Mesothelial cell of epicardium (in vitro differentiated cells): ENCODE results near the gene KCTD1. TPM values are rescaled to one million over a fixed set of nuclear protein-coding genes. Genes with fewer than 3 reads are reported as not detected.

ENCODE experiments used
- DNase-seq, 2 experiments: peaks; one replicate each; pipeline ENCODE4 v3.0.0; 2021; ENCODE audit warnings: low spot score in 2 of 2; ENCODE audit not compliant: unreplicated experiment in 2 of 2
- H3K27ac Mint-ChIP-seq: 2 replicates; pipeline ENCODE4 v1.8.0; 2021; ENCODE audit warnings: mixed read lengths
- H3K27me3 Mint-ChIP-seq: 2 replicates; pipeline ENCODE4 v1.8.0; 2021; ENCODE audit warnings: low read depth, mixed read lengths
- H3K36me3 Mint-ChIP-seq: 2 replicates; pipeline ENCODE4 v1.8.0; 2021; ENCODE audit warnings: mixed read lengths
- H3K4me1 Mint-ChIP-seq: 2 replicates; pipeline ENCODE4 v1.8.0; 2021; ENCODE audit warnings: mixed read lengths
- H3K4me3 Mint-ChIP-seq: 2 replicates; pipeline ENCODE4 v1.8.0; 2021; ENCODE audit warnings: mild to moderate bottlenecking, moderate library complexity, mixed read lengths
- H3K9me3 Mint-ChIP-seq: 2 replicates; pipeline ENCODE4 v1.8.0; 2021; ENCODE audit warnings: mixed read lengths
- total RNA-seq: library from RNA; stranded (reverse); gene quantifications from 3 replicates; pipeline ENCODE4 v1.2.1, GENCODE V29; 2021
- TF ChIP-seq, protein P1 (sequence below): fragments of 200-600 bp; sonication (generic); IDR thresholded peaks from one replicate; pipeline ENCODE4 v1.5.0; 2021; ENCODE audit warnings: antibody characterized with exemption; ENCODE audit not compliant: unreplicated experiment

Gene KCTD1
- total RNA-seq, 1 donor from 2014 or later = 38.5 TPM

DNA sequence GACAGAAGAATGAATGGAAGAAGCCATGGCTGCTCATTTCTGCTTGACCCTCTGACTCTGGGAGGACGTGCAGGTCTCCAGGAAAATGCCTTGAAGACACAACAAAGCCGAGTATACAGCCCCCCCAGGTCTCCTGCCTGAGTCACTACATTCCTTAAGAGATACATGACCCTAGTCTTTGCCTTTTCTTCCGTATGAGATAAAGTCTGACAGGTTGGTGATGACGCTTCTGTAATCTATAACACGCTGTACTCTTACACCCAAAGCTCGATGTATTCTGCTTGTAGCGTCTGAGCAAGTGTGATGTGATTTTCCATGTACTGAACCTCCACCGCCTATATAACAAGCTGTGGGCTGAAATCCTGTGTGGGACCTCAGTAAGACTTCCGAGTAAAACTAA is 77.3 kb downstream of the KCTD1 start:
- TF ChIP-seq, protein P1, sequence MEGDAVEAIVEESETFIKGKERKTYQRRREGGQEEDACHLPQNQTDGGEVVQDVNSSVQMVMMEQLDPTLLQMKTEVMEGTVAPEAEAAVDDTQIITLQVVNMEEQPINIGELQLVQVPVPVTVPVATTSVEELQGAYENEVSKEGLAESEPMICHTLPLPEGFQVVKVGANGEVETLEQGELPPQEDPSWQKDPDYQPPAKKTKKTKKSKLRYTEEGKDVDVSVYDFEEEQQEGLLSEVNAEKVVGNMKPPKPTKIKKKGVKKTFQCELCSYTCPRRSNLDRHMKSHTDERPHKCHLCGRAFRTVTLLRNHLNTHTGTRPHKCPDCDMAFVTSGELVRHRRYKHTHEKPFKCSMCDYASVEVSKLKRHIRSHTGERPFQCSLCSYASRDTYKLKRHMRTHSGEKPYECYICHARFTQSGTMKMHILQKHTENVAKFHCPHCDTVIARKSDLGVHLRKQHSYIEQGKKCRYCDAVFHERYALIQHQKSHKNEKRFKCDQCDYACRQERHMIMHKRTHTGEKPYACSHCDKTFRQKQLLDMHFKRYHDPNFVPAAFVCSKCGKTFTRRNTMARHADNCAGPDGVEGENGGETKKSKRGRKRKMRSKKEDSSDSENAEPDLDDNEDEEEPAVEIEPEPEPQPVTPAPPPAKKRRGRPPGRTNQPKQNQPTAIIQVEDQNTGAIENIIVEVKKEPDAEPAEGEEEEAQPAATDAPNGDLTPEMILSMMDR = no peak
- Mint-ChIP-seq H3K36me3 (peaks cover 20% of the 10 kb centered on the region), H3K9me3 (no peaks in the 10 kb centered on the region), H3K4me1 (peaks cover 30% of the 10 kb centered on the region), H3K4me3 (no peak overlapping the region), H3K27ac (peak overlapping the region; percentile 50), H3K27me3 (no peaks in the 10 kb centered on the region)
- no peak for DNase-seq

DNA sequence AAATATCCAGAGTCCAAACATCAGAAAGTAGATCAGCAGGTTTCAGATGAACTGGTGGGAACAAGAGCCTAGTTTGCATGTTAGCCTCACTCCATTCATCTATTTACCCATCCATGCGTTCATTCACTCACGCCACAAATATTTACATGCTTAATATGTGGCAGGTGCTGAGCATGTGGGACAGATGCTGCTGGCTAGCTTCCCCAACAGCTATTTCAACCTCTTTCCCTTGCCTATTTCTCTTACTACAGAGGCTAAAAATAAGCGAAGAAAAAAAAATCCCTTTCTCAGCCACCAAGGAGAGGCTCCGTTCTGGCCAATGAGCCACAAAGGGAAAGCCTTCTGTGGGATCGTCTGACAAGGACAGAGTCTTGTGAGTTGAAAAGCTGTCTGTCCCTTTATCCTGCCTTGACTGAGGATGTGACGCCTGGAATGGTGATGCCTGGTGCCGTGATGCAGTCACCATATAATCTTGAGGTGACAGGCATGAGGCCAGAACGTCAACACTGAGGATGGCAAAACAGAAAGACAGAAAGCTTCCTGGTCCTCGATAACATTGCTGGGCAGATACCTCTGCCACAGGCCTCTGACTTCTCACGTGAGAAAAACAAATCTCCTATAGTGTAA is 78.2 kb downstream of the KCTD1 start:
- Mint-ChIP-seq H3K9me3 (no peaks in the 10 kb centered on the region), H3K27ac (no peak overlapping the region), H3K4me3 (no peak overlapping the region), H3K36me3 (peaks cover 19% of the 10 kb centered on the region), H3K27me3 (no peaks in the 10 kb centered on the region), H3K4me1 (peaks cover 30% of the 10 kb centered on the region)
- DNase-seq = no peak
- TF ChIP-seq, protein P1 = no peak

DNA sequence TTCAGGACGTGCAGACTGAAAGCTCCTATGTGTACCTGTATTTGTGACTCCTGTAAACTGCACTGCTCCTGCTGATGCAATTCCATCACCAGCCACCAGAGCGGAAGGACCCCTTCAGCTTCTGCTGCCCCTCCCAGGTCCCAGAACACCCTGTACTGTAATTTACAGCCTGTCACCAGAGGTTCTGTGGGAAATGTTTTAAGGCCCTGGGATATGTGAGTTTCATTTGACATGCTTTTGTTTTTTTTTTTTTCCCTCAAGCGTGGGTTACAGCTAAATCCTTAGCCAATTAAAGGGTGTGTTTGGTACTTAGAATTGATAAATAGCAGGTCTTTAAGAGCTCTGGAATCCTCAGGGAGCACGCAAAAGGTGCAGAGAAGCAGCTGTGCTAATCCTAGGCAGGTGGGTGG is 79.4 kb downstream of the KCTD1 start:
- no peaks in the 10 kb centered on the region for H3K9me3 Mint-ChIP-seq
- H3K4me1 Mint-ChIP-seq = peaks cover 33% of the 10 kb centered on the region
- peak in 1 of 2 experiments; percentile 61 for DNase-seq
- no peaks in the 10 kb centered on the region for H3K27me3 Mint-ChIP-seq
- peaks cover 11% of the 10 kb centered on the region for H3K36me3 Mint-ChIP-seq
- peak overlapping the region; percentile 68 for H3K27ac Mint-ChIP-seq
- TF ChIP-seq, protein P1 = peak; percentile 83
- H3K4me3 Mint-ChIP-seq = no peak overlapping the region

DNA sequence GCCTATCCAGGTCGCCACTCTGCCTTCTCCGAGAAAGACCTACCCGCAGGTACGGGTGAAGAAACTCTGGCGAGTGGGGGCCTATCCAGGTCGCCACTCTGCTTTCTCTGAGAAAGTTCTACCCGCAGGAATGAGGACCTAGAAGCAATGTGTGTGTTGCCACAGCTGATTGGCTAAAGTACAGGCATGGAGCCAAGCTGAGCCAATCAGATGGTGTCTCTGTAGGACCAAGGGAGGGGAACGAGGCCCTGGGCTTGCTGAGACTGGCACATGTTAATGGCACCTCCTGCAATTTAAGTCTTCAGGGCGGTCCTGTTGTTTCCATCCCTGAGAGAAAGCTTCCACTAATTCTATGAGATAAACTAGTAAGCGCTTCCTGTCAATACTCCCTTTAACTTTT is 82.3 kb downstream of the KCTD1 start:
- no peak overlapping the region for H3K4me3 Mint-ChIP-seq
- no peaks in the 10 kb centered on the region for H3K9me3 Mint-ChIP-seq
- H3K27me3 Mint-ChIP-seq = no peaks in the 10 kb centered on the region
- H3K36me3 Mint-ChIP-seq = peaks cover 11% of the 10 kb centered on the region
- H3K4me1 Mint-ChIP-seq = peaks cover 23% of the 10 kb centered on the region
- no peak for DNase-seq
- TF ChIP-seq, protein P1 = no peak
- H3K27ac Mint-ChIP-seq = no peak overlapping the region

DNA sequence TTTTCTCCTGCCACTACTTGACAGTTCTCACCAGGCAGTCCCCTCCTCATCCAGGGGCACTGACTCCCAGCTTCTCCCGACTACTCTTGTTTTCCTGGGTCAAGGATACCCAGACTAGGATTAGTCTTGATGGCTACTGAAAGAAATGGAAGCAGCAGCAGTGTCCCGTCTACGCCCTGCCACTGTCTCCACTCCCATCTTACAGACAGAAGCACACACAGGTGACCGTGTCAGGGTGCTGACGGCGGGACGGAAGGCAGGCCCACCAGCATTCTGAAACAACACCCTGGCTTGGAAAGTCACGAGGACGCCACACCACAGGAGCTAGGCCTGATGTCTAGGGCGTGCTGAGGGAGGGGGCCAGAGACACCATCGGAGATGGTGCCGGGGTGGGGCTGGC is 82.9 kb downstream of the KCTD1 start:
- H3K27me3 Mint-ChIP-seq = no peaks in the 10 kb centered on the region
- no peak for DNase-seq

More for the DNA sequence above, 82.9 kb downstream of the KCTD1 start:
- Mint-ChIP-seq H3K36me3 (peaks cover 11% of the 10 kb centered on the region), H3K4me3 (no peak overlapping the region), H3K4me1 (peaks cover 21% of the 10 kb centered on the region), H3K9me3 (no peaks in the 10 kb centered on the region), H3K27ac (no peak overlapping the region)
- TF ChIP-seq, protein P1 = no peak
